Stimulated activated CD8-positive, alpha-beta memory T cell treated with anti-CD3 and anti-CD28 coated beads, Interleukin-4, amount 100 ng/mL, for 1 hour (primary cell): ENCODE results near the gene KIAA0753.
"Not testable (repeated sequence)": the region's sequence is repeated elsewhere in the genome, so short reads cannot be mapped to it uniquely, and the experiment has no call there.

Experiments used
- DNase-seq, 2 donors: peaks; one replicate each; pipeline ENCODE4 v3.0.0-alpha.2; 2020; ENCODE audit warnings: low read depth in 2 of 2, low spot score in 1 of 2

Gene KIAA0753

DNA sequence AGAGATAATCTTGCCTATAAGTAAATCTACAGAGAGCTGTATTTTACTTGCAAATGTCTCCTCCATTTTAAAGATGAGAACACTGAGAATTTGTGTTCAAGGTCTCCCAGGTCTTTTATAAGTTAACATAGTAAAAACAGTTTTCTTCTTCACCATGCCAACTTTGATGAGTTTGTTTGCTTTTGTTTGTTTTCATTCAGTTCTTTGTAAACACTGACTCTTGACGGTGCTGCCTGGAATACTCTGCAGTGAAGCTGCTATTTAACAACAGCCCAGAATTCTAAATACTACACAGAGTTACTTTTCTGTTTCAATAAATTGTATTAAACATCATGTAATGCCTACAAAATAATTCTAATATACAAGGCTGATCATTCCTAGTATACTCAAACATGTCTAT lies 42.8 kb downstream of the KIAA0753 start:
- no peak for DNase-seq

DNA sequence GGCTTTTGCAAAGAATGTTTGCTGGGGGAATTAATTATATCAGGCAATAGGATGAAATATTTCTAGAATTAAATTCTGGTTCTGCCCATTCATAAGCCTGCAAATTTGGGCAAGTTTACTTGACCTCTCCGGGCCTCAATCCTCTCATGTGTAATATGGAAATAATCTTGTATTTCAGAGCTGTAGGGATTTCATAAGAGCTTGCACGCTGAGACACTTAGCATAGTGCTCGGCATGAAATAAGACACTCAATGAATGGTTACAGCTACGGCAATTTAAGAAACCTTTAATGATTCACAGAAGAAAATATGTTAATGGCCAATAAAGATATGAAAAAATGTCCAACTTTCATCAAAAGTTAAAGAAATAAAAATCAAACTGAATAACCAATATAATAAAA lies 43.6 kb downstream of the KIAA0753 start:
- DNase-seq: no peak

DNA sequence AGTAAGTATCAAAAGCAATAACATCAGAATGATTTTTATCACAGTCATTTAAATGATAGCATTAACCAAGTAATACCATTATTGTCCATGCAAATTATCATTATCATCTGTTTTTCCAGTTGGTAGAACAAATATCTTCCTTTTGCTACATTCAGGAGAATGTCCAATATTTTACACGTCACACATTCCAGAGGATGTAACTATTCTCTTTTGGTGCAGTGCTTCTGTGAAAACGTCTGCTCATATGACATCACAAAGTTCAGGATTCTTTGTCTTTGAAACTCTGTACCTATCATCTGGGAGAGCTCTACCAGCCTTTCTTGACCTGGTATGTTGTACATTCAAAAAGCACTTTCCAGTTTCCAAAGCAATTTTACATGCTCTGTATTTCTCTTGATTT lies 44.0 kb downstream of the KIAA0753 start:
- DNase-seq: no peak

DNA sequence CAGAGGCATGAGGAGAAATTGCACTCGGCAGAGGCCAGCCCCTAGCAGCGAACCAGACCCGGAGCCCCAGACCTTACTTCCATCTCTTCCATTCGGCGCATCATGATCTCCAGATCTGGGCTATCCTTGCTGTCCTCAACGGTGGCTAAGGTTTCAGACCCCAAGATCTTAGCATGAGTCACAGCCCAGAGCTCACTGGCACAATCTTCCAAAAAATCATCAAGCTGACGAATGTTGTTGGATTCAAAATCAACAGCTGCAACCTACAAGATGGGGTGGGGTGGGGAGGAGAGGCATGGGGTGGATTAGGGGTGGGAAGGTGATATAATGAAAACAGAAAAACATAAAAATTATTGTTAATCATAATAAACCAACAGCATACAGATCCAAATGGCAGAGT lies 44.4 kb downstream of the KIAA0753 start:
- DNase-seq: no peak

DNA sequence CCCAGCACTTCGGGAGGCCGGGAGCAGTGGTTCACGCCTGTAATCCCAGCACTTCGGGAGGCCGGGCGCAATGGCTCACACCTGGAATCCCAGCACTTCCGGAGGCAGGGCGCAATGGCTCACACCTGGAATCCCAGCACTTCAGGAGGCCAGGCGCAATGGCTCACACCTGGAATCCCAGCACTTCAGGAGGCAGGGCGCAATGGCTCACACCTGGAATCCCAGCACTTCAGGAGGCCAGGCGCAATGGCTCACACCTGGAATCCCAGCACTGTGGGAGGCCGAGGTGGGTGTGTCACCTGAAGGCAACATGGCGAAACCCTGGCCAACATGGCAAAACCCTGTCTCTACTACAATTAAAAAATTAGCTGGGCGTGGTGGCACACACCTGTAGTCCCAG lies 47.1 kb downstream of the KIAA0753 start:
- not testable (repeated sequence) for DNase-seq

DNA sequence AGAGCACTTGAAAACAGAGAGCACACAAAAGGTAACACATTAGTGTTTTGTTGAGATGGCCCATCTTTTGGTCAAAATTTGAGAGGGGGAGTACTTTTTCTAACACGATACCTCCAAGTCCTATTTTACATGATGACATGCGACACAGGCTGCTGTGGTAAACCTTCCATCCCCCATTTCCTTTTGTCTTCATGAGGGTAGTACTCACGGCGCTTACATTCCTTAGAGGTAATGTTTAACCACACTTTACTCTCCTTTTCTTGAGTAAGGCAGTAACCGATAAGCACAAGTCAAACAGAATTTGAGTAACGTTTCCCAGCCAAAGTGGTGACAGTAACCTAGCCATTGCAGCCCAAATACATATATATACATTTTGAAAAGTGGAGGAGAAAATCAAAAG lies 48.3 kb downstream of the KIAA0753 start:
- no peak for DNase-seq

DNA sequence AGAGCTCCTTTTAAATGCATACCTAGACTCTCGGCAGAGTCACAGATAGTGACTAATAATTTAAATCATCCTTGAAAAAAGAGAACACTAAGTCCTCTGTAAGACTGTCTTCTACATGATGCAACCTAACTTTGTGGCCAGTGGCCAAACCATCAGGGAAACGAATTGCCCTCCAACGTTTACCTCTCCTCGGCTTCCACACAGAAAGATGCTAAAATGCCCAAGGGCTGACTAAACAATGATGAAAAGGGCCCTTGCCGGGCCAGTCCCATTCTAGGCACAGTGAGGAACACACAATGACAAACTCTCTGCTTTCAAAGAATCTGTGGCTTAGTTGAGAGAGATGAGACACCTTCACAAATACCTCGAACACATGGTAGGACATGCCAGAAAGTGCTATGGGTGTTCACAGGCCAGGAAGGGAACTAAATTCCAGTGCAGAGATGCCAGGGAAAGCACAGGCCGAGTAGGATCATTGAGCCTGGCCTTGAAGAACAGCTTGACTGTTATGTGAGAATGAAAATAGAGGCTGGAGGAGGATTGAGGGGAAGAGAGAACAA lies 48.8 kb downstream of the KIAA0753 start:
- no peak for DNase-seq

DNA sequence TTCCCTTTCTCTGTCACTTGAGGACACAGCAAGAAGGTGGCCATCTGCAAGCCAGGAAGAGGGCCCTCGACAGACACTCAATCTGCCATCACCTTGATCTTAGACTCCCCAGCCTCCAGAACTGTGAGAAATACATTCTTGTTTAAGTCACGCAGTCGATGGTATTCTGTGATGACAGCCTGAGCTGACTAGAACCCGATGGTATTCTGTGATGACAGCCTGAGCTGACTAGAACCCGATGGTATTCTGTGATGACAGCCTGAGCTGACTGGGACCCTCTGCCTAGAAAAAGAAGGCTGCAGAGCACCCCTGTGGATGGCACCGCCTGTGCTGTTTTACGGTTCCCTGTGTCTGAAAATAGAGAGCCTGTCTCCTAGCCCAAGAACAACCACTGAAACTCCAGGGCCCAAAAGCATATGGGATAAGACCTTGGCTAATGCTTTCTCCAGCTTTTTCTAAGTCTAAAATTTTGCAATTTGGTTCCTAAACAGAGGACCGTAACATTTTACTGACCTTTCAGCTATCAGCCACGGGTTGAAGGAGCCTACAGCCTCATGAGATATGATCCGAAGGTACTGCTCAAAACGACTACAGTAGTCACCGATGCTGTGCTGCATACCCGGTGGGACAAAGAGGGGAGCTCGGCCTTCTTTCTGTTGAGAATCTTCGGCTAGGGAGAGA lies 51.1 kb downstream of the KIAA0753 start:
- DNase-seq: no peak

DNA sequence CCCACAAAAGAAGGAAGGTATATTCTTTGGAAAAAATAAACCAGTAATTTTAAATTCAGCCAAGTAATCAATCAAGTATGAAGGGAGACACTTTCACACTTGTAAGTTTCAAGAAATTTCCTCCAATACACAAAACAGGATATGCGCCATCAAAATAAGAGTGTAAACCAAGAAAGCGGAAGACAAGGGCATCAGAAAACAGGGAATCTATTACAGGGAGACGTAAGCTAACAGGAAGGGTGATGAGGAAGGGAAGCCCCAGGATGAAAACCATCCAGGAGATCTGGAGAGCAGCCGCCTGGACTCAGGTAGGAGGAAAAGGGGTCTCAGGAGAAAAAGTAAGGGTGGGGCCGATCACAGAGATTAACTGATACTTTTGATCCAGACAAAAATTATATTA lies 52.3 kb downstream of the KIAA0753 start:
- DNase-seq: no peak

DNA sequence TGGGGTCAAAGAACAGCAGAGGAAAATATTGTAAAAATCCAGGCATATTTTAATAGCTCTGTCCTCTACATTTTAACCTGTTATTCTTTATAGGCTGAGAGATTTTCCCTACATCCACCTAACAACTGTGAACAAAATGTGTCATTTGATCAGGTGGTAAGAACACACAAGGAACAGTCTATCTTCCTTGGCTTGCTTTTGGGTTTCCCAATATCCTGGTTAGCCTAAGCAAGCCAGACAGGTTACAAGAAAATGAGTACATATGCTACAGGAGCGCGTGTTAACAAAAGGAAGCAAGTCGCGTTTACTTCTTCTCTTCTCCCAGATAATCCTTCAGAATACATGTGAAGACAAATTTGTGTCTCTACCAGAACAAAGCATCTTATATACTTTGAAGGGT lies 53.2 kb downstream of the KIAA0753 start:
- DNase-seq: no peak

DNA sequence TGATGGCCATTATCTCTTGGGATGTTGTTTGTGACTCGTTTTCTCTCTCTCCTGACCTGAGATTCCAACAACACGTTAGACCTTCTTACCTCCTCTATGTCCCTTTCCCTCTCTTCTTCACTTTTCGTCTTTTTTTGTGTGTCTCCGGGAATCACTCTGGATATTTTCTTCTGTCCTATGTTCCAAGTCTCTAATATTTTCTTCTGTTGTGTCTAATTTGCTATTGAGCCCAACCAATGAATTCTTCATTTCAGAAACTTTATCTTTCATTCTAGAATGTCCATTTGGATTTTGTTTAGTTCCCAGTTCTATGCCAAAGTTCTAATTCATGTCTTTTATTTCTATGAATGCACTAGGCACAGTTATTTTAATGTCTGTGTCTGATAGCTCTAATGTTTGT lies 57.1 kb downstream of the KIAA0753 start:
- no peak for DNase-seq

DNA sequence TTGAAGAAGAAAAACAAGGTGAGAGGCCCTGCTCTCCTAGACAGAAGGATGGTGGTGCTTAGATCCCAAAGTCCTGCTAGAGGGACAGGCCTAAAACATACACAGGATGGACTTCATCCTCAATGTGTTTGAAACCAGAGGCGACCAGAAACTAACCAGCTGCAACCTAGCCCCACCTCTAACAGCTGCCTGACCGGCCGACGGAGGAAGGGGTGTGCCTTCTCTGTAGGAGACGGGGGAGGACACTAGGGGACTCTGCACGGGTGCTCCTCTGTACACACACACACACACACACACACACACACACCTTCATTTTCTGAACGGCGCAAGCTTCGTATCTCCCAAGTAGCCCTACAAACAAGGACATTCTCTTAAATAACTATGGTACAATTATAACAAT lies 59.9 kb downstream of the KIAA0753 start:
- no peak for DNase-seq

DNA sequence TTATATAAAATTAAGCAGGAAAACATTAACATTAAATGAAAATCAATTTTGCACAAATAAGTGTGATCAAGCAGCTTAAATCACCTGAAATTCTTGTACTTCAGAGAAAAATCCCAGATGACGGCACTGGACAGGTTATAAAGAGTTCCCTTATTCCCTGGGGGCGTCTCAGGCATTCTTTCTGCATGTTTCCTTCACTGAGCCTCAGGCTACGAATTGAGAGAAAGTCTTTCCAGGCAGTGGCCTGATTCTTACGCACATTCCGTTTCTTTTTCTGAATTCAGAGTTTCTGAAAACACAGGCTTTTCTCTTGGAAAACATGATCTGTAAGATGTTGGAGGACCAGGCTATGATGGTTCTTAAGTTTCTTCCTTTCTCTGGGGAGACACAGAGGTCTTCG lies 62.0 kb downstream of the KIAA0753 start:
- DNase-seq: no peak

DNA sequence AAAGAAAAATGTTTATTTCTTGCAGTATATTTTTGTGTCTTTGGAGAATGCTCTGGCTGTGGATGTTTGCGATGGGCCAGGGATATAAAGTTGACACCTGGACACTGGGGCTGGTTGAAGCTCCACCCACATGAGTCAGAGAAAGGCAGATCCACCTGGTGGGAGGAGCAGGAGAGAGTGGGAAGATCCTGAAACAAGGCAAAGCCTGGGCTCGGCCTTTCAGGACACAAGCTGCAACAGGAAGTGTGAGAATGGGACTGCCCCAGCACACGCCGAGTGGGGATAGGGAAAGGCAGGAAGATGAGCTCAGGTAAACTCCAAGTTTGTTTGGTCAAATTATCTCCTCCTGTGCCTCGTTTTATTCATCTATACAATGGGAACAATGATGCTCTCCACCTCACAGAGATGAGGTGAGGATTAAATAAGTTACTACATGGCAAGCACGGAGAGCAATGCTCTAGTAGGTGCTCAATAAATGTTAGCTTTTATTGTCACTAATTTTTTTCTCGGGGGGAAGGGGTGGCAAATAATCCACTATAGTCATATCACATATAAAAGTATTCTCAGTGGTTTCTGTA lies 62.7 kb downstream of the KIAA0753 start:
- no peak for DNase-seq

DNA sequence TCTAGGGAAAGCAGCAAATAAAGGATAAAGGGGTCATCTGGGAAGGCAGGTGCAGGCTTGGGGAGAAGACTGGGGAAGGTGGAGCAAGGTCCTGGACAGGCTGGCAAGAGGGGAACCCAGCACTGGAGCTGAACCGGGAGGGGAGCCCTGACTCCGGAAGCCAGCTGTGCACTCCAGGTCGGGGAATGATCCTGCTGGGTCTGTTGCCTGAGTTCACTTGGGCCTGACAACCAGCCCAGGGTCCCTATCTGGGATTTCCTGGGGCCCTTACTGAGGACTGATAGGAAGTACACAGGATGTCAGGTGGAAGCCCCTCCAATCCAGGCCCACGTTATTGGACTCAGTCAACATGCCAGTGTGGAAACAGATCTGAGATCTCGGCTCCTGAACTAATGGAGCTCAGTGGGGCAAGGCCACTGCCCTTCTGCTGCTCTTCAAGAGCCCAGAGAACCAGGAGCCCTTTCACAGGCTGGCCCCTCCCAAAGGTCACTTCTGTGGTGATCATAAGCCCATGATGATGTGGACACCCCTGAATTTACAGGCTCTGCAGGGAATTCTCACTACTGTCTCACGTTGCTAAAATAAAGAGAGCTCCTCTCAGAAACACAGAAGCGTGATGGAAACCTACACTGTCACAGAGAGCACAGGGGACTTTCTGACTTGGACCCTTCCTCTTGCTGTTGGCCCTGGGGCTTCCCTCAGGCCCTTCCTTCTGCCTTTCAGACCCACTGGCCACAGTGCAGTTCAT lies 64.3 kb downstream of the KIAA0753 start:
- DNase-seq: no peak

DNA sequence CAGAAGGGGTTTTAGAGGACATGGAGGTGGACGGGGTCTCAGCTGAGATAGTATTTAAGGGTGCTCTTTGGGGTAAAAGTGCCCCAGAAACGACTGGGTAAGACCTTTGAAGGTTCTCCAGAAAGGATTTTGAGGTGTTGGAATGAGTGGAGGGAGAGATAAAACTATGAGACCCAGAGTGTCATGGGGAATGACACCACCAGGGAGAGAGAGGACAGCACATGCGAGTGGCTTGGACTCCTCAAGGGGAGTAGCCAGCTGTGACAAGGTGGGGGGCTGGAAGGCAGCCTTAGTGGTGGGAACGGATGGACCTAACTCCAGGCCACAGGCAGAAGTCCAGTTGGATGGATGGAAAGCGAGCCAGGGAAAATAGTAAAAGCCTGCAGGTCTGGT lies 64.9 kb downstream of the KIAA0753 start:
- no peak for DNase-seq

DNA sequence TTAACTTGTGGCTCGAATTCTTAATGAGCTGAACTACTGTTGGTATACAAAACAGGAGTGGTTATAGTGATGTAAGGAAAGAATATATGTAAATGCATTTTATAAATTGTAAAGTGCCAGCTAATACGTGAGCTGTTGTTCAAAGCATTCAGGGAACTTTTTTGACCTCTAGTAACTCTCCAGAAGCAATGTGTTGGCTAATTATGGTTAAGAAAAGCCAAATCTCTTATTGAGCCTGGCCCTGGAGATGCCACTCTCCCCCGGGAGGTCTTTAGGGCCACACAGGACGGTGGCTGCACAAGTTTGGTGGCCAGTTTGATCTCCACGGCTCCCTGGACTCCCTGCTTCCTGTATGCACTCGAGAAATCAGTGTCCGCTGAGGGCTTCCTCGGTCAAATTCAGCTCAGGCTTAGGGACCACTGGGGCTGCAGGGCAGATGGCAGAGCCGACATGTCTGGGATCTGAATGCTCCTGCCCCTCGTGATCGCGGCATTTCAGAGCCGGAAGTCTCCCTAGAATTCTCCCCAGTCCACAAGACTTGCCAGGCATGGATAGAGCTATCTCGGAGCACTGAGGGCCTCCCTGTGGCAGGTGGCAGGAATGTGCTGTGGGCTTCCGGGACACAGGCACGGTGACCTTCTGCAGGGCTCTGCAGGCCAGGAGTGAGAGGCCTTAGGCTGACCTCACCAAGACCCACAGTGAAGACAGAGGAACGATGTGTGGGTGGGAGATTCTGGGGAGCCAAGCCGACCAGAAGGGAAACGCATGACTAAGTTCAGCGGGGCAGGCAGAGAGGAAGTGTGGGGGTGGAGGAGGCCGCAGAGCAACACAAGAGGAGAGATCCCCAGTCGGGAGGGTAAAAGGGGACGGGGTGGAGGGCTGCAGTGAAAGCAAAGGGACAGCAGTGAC lies 65.6 kb downstream of the KIAA0753 start:
- DNase-seq: no peak

DNA sequence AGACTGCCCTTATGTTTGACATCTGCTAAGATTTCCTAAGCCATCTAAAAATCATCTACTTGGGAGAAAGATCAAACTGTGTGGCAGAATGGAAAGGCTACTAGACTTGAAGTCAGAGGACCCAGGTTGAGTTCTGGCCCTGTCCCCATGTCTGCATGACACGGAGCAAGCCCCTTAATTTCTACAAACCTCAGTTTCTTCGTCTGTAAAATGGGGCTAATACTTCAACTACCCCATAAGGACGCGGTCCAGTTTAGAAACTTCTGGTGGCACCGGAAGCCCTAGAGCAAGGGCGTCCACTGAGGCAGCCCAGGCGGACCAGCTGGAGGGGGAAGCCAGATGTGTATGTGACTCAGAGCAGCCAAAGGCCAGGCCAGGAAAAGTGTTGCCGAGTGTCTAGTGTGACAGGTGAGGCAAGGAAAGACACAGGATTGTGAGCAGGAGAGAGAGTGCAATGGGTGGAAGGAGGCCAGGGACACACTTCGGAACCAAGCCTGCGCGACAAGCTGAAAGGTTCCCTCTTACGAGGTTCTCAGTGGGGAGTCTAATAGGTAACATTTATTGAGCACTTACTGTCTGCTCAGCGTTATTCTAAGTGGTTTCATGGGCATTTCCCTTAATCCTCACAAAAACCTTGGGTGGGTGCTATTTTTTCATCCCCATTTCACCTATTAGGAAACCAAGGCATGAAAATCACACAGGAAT lies 66.4 kb downstream of the KIAA0753 start:
- DNase-seq: no peak

DNA sequence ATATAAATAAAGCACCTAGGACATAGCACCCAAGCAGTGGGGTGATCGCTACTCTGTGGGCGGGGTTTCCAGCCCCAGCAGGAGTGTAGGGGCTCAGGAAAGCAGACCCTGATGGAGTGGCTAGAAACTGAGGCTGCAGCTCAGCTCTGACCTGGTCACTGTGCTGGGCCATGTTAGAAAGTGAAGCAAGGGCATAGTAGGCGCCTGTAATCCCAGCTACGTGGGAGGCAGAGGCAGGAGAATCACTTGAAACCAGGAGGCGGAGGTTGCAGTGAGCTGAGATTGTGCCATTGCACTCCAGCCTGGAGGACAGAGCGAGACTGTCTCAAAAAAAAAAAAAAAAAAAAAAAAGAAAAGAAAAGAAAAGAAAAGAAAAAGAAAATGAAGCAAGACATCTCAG lies 67.0 kb downstream of the KIAA0753 start:
- not testable (repeated sequence) for DNase-seq

DNA sequence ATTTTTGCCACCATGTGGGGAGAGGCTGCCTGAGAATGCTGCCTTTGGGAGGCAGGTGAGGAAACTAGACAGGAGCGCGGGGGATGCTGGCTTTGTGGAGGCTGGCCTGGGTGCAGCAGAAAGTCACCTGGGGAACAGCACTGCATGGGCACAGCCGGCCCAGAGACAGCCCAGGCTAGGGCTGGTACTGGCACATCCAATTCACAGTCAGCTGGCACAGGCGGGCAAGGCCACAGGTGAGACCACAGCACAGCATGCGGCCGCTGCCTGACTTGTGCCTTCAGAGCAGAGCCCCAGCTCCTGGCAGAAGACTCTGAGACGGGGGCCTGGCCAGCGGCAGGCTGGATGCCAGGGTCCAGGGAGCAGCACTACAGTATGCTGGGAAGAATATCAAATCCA lies 67.5 kb downstream of the KIAA0753 start:
- no peak for DNase-seq

DNA sequence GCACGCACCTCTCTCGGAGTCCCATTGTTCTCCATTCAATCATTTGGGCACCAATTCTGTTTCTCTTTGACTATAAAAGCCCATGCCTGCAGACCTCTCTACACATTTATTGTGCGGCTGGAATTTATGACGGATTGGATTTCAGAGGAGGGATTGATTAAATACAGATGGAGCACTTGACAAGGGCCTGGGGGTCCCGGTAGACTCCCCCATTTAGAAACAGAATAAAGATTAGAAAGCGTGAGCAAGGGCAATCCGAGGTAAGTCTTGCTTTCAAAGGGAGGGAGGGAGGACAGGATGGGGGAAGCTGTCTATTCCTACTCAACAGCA lies 69.1 kb downstream of the KIAA0753 start:
- DNase-seq: no peak
